Measurements from ENCODE around the gene SLC6A16. TPM values are rescaled to one million over a fixed set of nuclear protein-coding genes. Genes with fewer than 3 reads are reported as not detected.

SLC6A16 gene
- total RNA-seq = 0.21 TPM in 1 of 2 replicates, not detected in the other

DNA sequence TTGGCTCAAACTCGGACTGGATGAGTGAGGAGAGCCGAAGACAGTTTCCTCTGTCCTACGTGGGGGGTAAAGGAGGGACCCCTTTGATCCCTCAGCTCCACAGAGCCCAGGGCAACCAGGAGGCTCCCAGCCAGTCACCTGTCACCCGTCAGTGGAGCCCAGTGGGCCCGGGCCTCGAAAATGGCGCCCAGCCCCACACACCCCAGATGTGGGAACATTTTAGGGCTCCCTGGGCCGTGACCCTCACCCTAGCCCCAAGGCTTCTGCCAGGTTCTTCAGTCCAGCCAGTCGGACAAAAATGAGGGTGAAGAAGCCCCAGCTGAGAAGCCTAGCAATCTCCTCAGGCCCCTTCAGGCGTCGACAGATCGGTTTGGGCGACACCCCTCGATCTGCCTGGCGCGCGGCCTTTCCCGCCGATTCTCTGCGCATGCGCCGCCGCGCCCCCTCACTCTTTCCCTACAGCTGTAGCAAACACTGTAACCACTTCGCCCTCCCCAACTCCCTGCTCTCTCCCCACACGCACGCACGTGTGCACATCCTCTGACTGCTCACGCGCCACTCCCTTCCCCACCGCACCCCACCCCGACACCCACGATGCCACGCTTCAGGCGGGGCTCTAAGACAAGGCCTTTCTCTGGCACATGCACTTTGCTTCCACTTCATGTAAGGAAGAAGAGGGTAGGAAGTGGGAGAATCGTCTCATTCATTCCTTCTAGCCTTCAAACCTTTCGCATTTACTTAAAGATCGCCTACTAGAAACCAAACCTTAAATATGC, at the start of gene SLC6A16:
TSS of gene SLC6A16 (minus strand) at position 391 of the 776 bp plus-strand sequence. CDS start 13,844 bp downstream, outside the sequence.

GRCh38 chr19:49363268-49364082, 38.5 kb upstream of the SLC6A16 start, which contains the start of gene DKKL1:
DKKL1 (plus strand) TSS chr19:49363877; CDS start chr19:49363999, 122 bp downstream.

DNA sequence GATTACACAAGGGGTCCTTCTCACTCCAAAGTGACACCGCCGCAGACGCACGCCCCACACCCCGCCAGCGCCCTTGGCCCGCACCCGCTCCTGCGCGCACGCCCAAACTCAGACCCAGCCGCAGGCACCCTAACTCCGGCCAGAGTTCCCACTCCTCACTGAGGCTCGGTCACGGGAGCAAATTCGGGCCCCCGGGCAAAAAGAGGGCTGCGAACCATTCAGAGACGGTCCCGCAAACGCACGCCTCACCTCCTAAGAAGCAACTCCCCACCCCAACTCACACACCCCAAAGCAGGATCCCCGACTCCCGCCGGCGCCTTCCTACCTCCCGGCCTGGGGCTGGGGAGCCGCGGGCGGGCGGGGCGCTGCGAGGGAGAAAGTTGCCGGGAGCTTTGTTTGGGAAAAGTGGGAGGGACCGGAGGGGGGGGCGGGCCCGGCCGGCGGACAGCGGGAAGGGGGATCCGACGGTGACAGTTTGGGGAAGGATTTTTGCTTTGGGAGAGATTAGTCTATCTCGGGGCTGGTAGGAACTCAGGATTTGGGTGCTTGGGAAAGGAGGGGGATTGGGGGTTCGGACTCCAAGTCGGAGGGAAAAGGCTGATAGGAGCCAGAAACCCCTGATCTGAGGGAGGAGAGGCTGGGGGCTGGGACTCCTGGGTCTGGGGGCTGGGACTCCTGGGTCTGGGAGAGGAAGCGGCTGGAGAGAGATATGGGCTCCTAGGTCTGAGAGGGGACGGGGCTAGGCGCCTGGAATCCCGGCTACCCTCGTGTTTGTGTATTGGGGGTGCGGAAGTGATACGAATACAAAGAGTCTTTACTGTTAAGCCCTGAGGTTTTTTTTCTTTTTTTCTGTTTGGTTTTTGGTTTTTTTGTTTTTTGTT, 37.3 kb upstream of the SLC6A16 start, which contains the start of gene TEAD2:
TSS of gene TEAD2 (minus strand) at position 369 of the 881 bp plus-strand sequence. CDS start 2,341 bp downstream, outside the sequence.

GRCh38 chr19:49335071-49335783, 10.2 kb upstream of the SLC6A16 start, which contains the start of gene CD37:
CD37 (plus strand) TSS chr19:49335406; CDS start chr19:49335541, 135 bp downstream.

Other genes starting within 250 kb of the SLC6A16 start
- gene SNRNP70, start 239.7 kb downstream of the SLC6A16 start, total RNA-seq = 67.0 and 139 TPM in 2 replicates
- 3.6 and 5.1 TPM in 2 replicates for gene LIN7B, start 210.8 kb downstream of the SLC6A16 start, total RNA-seq
- gene C19orf73, start 206.0 kb downstream of the SLC6A16 start, total RNA-seq = 1.7 and 2.7 TPM in 2 replicates
- gene PPFIA3, start 205.6 kb downstream of the SLC6A16 start, total RNA-seq = 2.5 and 3.8 TPM in 2 replicates
- under 0.01 TPM in 1 of 2 replicates, not detected in the other for gene HRC, start 169.8 kb downstream of the SLC6A16 start, total RNA-seq
- gene TRPM4, start 167.4 kb downstream of the SLC6A16 start, total RNA-seq = 22.2 and 28.5 TPM in 2 replicates
- gene CD37, start 10.2 kb upstream of the SLC6A16 start, total RNA-seq = not detected in 2 replicates
- gene TEAD2, start 37.2 kb upstream of the SLC6A16 start, total RNA-seq = 7.2 and 21.9 TPM in 2 replicates
- gene DKKL1, start 38.7 kb upstream of the SLC6A16 start, total RNA-seq = 0.14 and 0.34 TPM in 2 replicates
- gene KASH5, start 63.1 kb upstream of the SLC6A16 start, total RNA-seq = not detected in 2 replicates
- gene PTH2, start 98.2 kb upstream of the SLC6A16 start, total RNA-seq = not detected in 2 replicates
- gene GFY, start 100.2 kb upstream of the SLC6A16 start, total RNA-seq = not detected in 2 replicates
- 0.21 TPM in 1 of 2 replicates, not detected in the other for gene SLC17A7, start 116.3 kb upstream of the SLC6A16 start, total RNA-seq
- gene PIH1D1, start 126.6 kb upstream of the SLC6A16 start, total RNA-seq = 69.4 and 70.3 TPM in 2 replicates
- 17.7 and 27.3 TPM in 2 replicates for gene ALDH16A1, start 128.0 kb upstream of the SLC6A16 start, total RNA-seq
- gene FLT3LG, start 149.0 kb upstream of the SLC6A16 start, total RNA-seq = 0.34 and 1.00 TPM in 2 replicates
- gene RPL13A, start 162.4 kb upstream of the SLC6A16 start, total RNA-seq = 2,080 and 4,704 TPM in 2 replicates
- 1,866 and 3,662 TPM in 2 replicates for gene RPS11, start 171.2 kb upstream of the SLC6A16 start, total RNA-seq
- gene FCGRT, start 187.5 kb upstream of the SLC6A16 start, total RNA-seq = 10.8 and 13.0 TPM in 2 replicates
- 0.34 and 0.43 TPM in 2 replicates for gene RCN3, start 202.8 kb upstream of the SLC6A16 start, total RNA-seq